ENCODE measurements around the gene ARHGAP1. TPM values are rescaled to one million over a fixed set of nuclear protein-coding genes. Genes with fewer than 3 reads are reported as not detected.
"Not testable (repeated sequence)": the region's sequence is repeated elsewhere in the genome, so short reads cannot be mapped to it uniquely, and the experiment has no call there.

ARHGAP1 gene
- total and polyA plus RNA-seq, 2 of the 13 experiments (the other 11 are each of a cell fraction or from before 2014, with no cell fraction given): 18.6 to 30.3 TPM

GRCh38 chr11:46671958-46672315 is 28.5 kb downstream of the ARHGAP1 start (continued):
- TF ChIP-seq NFAT5 (CRISPR knock-in tag; IDR thresholded peaks at IDR 0.05): no peak

DNA sequence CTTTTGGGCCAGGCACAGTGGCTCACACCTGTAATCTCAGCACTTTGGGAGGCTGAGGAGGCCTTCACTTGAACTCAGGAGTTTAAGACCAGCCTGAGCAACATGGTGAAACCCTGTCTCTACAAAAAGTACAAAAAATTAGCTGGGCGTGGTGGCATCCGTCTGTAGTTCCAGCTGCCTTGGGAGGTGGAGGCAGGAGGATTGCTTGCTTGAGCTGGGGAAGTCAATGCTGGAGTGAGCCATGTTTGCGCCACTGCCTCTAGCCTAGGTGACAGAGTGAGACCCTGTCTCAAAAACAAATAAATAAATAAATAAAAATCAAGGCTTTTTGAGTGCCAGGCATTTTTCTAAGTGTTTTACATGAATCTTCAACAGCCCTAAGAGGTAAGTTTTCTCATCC is 29.9 kb downstream of the ARHGAP1 start:
- H3K27me3 ChIP-seq (ENCODE audit: control insufficient read depth in 1 of 2, insufficient read depth in 2 of 2, low read length in 2 of 2); BruUV-seq (replicated peaks); in situ Hi-C loops (cut with HindIII; ENCODE audit: extremely low pct_ligation_motif_present, low pct_unique_long_range_greater_than_20kb); H4K20me1 ChIP-seq (ENCODE audit: insufficient read depth, low read length); H2AFZ ChIP-seq (ENCODE audit: low read length); H3K9ac ChIP-seq (ENCODE audit: insufficient read depth, low read depth, low read length); ATAC-seq; H3K4me3 ChIP-seq (replicated peaks in 1 of 3; ENCODE audit: insufficient read depth in 1 of 3, low read depth in 2 of 3, low read length in 3 of 3); H3K27ac ChIP-seq (ENCODE audit: extremely low read length, insufficient read depth, low read length); FAIRE-seq; H3K79me2 ChIP-seq (ENCODE audit: insufficient read depth, low read length); DNase-seq (ENCODE audit: low spot score); H3K9me3 ChIP-seq (ENCODE audit: low read length); H3K4me2 ChIP-seq (ENCODE audit: low read depth, low read length); CTCF ChIA-PET (ENCODE audit: low intra/inter-chr PET ratio, low total read pairs): not testable (repeated sequence)
- H3K36me3 ChIP-seq (replicated peaks in 1 of 2; ENCODE audit: control insufficient read depth in 1 of 2, insufficient read depth in 2 of 2, low read length in 2 of 2): peaks cover 40 to 69% of the 10 kb centered on the region in 2 experiments; a peak in 4 of 5 replicates
- 93% methylated on average over 3 of the region's 3 CpGs for WGBS (ENCODE audit: low lambda C conversion rate)
- peaks cover 16% of the 10 kb centered on the region for H3K4me1 ChIP-seq (ENCODE audit: insufficient read depth, low read length)
- POLR2A ChIA-PET: interaction anchor here (1.2 to 2.6 kb wide), 2 partner anchors 30 to 50 kb away, joined by 3 to 8 read pairs; partner anchors contain the start of genes ARHGAP1 and F2
- intact Hi-C loops (cut with micrococcal nuclease; ENCODE audit: unreplicated experiment): loop anchor here (5.0 kb wide), 1 partner anchor 47 kb away; the partner anchor contains the start of gene F2

All from HepG2 (cell line).